Hepatocyte (in vitro differentiated cells): ENCODE data around the gene VAMP7. TPM values are rescaled to one million over a fixed set of nuclear protein-coding genes. Genes with fewer than 3 reads are reported as not detected.

ENCODE experiments used
- DNase-seq: peaks from one replicate; pipeline ENCODE4 v3.0.0-alpha.2; 2016; ENCODE audit warnings: low spot score
- H2AFZ ChIP-seq: fragments of 200-600 bp; sonication (generic); 2 replicates; pipeline ENCODE4 v1.6.0; 2016; ENCODE audit warnings: antibody characterized with exemption, mild to moderate bottlenecking
- H3K27ac ChIP-seq: fragments of 200-600 bp; sonication (generic); 2 replicates; pipeline ENCODE4 v1.5.1; 2016; ENCODE audit warnings: mild to moderate bottlenecking
- H3K27me3 ChIP-seq: fragments of 200-600 bp; sonication (generic); 2 replicates; pipeline ENCODE4 v1.6.1; 2016
- H3K36me3 ChIP-seq: fragments of 200-600 bp; sonication (generic); replicated peaks from 2 replicates; pipeline ENCODE4 v1.5.1; 2016; ENCODE audit warnings: low read depth; ENCODE audit not compliant: insufficient read depth
- H3K4me1 ChIP-seq: fragments of 200-600 bp; sonication (generic); 2 replicates; pipeline ENCODE4 v1.5.1; 2016; ENCODE audit warnings: mild to moderate bottlenecking, moderate library complexity; ENCODE audit not compliant: insufficient read depth
- H3K4me2 ChIP-seq: fragments of 200-600 bp; sonication (generic); 2 replicates; pipeline ENCODE4 v1.6.0; 2016
- H3K4me3 ChIP-seq: fragments of 200-600 bp; sonication (generic); 2 replicates; pipeline ENCODE4 v1.5.1; 2016; ENCODE audit warnings: mild to moderate bottlenecking
- H3K79me2 ChIP-seq: fragments of 200-600 bp; sonication (generic); 2 replicates; pipeline ENCODE4 v1.6.0; 2017; ENCODE audit warnings: mild to moderate bottlenecking
- H3K9me2 ChIP-seq: fragments of 200-600 bp; sonication (generic); replicated peaks from 2 replicates; pipeline ENCODE4 v1.6.0; 2017; ENCODE audit warnings: mild to moderate bottlenecking; ENCODE audit not compliant: insufficient read depth
- H3K9me3 ChIP-seq: fragments of 200-600 bp; sonication (generic); 2 replicates; pipeline ENCODE4 v1.5.1; 2016; ENCODE audit warnings: low read depth, mild to moderate bottlenecking
- H4K20me1 ChIP-seq: fragments of 200-600 bp; sonication (generic); 2 replicates; pipeline ENCODE4 v1.6.0; 2016; ENCODE audit warnings: mild to moderate bottlenecking; ENCODE audit not compliant: insufficient read depth, poor library complexity, severe bottlenecking
- CTCF ChIP-seq: fragments of 200-600 bp; sonication (generic); IDR thresholded peaks from 2 replicates; pipeline ENCODE4 v1.5.1; 2016; ENCODE audit warnings: antibody characterized with exemption, mild to moderate bottlenecking; ENCODE audit not compliant: poor library complexity
- EZH2 ChIP-seq: fragments of 200-600 bp; sonication (generic); IDR thresholded peaks from 2 replicates; pipeline ENCODE4 v1.6.1; 2016; ENCODE audit warnings: antibody characterized with exemption, mild to moderate bottlenecking, borderline replicate concordance
- EZH2phosphoT487 ChIP-seq: fragments of 200-600 bp; sonication (generic); IDR thresholded peaks from one replicate; pipeline ENCODE4 v1.6.1; 2018; ENCODE audit warnings: antibody characterized with exemption, mild to moderate bottlenecking, low read depth, moderate library complexity; ENCODE audit not compliant: unreplicated experiment, severe bottlenecking
- WGBS: methylation state at CpG from one replicate; pipeline ENCODE4 v1.1.6; 2016; ENCODE audit warnings: low lambda C conversion rate; ENCODE audit errors: missing lambda C conversion rate; 5-methylcytosine and 5-hydroxymethylcytosine counted together
- polyA plus RNA-seq: library from polyadenylated mRNA; unstranded; fragments of >200 nt; fragmentation: Nextera tagmentation; extraction: Ambion mirVana; gene quantifications from 2 replicates; pipeline ENCODE4 v1.2.1, GENCODE V29; 2016
- total RNA-seq: library from RNA; depleted of rRNA; stranded (reverse); fragments of >200 nt; gene quantifications from 2 replicates; pipeline ENCODE4 v1.2.3, GENCODE V29; 2014

Gene VAMP7
- total and polyA plus RNA-seq, 2 experiments from 2014 or later: 34.0 to 52.6 TPM

GRCh38 chrX:155864655-155865054 lies 16.5 kb upstream of the VAMP7 start:
- Histone ChIP-seq H3K9me2 (no peaks in the 10 kb centered on the region), H3K27ac (no peak overlapping the region), H3K36me3 (no peaks in the 10 kb centered on the region), H3K4me1 (no peaks in the 10 kb centered on the region), H3K9me3 (no peaks in the 10 kb centered on the region), H3K4me3 (no peak overlapping the region), H3K27me3 (no peaks in the 10 kb centered on the region), H4K20me1 (no peaks in the 10 kb centered on the region), H3K4me2 (no peak overlapping the region), H2AFZ (no peak overlapping the region), H3K79me2 (no peaks in the 10 kb centered on the region)
- TF ChIP-seq CTCF (peak; percentile 12), EZH2phosphoT487 (no peak)
- DNase-seq: no peak
- 36% methylated on average over 1 of the region's 1 CpG for WGBS

- H3K27ac ChIP-seq: no peak overlapping the region
- no peak overlapping the region for H3K4me3 ChIP-seq
- DNase-seq: no peak
- H3K4me1 ChIP-seq: no peaks in the 10 kb centered on the region
- no peaks in the 10 kb centered on the region for H4K20me1 ChIP-seq
- H3K79me2 ChIP-seq: no peaks in the 10 kb centered on the region
- 82% methylated on average over 18 of the region's 18 CpGs for WGBS
- no peak for TF ChIP-seq EZH2phosphoT487
- TF ChIP-seq CTCF: no peak
- TF ChIP-seq EZH2: no peak
- H3K4me2 ChIP-seq: no peak overlapping the region
- H2AFZ ChIP-seq: no peak overlapping the region
- no peaks in the 10 kb centered on the region for H3K27me3 ChIP-seq
- no peaks in the 10 kb centered on the region for H3K9me2 ChIP-seq
- H3K9me3 ChIP-seq: no peaks in the 10 kb centered on the region
- no peaks in the 10 kb centered on the region for H3K36me3 ChIP-seq
Observed at GRCh38 chrX:155865193-155865592, 16.0 kb upstream of the VAMP7 start.

- Histone ChIP-seq H3K36me3 (no peaks in the 10 kb centered on the region), H2AFZ (no peak overlapping the region), H3K9me2 (no peaks in the 10 kb centered on the region), H3K27me3 (no peaks in the 10 kb centered on the region), H3K27ac (no peak overlapping the region), H3K9me3 (no peaks in the 10 kb centered on the region), H3K4me1 (no peaks in the 10 kb centered on the region), H3K4me2 (no peak overlapping the region), H3K79me2 (no peaks in the 10 kb centered on the region), H3K4me3 (no peak overlapping the region), H4K20me1 (no peaks in the 10 kb centered on the region)
- no peak for DNase-seq
- TF ChIP-seq EZH2phosphoT487: no peak
- no peak for TF ChIP-seq EZH2
- TF ChIP-seq CTCF: no peak
- WGBS: 74% methylated on average over 4 of the region's 4 CpGs
Observed at GRCh38 chrX:155867821-155868220, 13.3 kb upstream of the VAMP7 start.

GRCh38 chrX:155870958-155871357 lies 10.2 kb upstream of the VAMP7 start:
- Histone ChIP-seq H3K4me2 (no peak overlapping the region), H4K20me1 (no peaks in the 10 kb centered on the region), H3K79me2 (no peaks in the 10 kb centered on the region), H3K27me3 (no peaks in the 10 kb centered on the region), H3K4me1 (no peaks in the 10 kb centered on the region), H3K36me3 (no peaks in the 10 kb centered on the region), H3K9me3 (no peaks in the 10 kb centered on the region), H3K27ac (no peak overlapping the region), H3K4me3 (no peak overlapping the region), H2AFZ (no peak overlapping the region), H3K9me2 (no peaks in the 10 kb centered on the region)
- DNase-seq: no peak
- TF ChIP-seq EZH2phosphoT487: no peak
- no peak for TF ChIP-seq CTCF
- TF ChIP-seq EZH2: no peak
